ENCODE data around the gene ATP6V0B. TPM values are rescaled to one million over a fixed set of nuclear protein-coding genes. Genes with fewer than 3 reads are reported as not detected.

The ATP6V0B gene
- total RNA-seq, 2 experiments from 2014 or later: 84.8 to 85.1 TPM

DNA sequence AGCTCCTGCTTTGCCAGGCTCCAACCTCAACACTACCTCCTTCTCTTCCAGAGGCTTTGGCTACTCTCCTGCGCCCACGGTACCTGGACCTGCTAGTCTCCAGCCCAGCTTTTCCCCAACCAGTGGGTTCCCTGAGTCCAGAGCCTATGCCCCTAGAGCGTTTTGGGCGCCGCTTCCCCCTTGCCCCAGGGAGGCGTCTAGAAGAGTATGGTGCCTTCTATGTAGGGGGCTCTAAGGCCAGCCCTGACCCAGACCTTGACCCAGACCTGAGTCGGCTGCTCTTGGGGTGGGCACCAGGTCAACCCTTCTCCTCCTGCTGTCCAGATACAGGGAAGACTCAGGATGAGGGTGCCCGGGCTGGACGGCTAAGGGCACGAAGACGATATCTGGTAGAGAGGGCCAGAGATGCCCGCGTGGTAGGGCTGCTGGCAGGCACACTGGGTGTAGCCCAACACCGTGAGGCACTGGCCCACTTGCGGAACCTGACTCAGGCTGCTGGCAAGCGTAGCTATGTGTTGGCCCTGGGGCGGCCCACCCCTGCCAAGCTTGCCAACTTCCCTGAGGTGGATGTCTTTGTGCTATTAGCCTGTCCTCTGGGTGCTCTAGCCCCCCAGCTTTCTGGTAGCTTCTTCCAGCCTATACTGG, 3.3 kb upstream of the ATP6V0B start:
- no peak overlapping the region for H3K27ac Mint-ChIP-seq
- peaks cover 39% of the 10 kb centered on the region for H3K4me1 Mint-ChIP-seq (ENCODE audit: low read depth)
- H3K4me3 Mint-ChIP-seq: peak overlapping the region; percentile 95
- no peaks in the 10 kb centered on the region for H3K27me3 Mint-ChIP-seq
- CTCF ChIA-PET: interaction anchor here (0.9 to 2.0 kb wide), 3 partner anchors 24 to 37 kb away, joined by 3 to 10 read pairs (median 6); partner anchors contain the start of gene IPO13
- intact Hi-C loops (cut with micrococcal nuclease): loop anchor here (5.0 kb wide), 1 partner anchor 241 kb away; the partner anchor contains the start of gene DMAP1
- no peaks in the 10 kb centered on the region for H3K9me3 Mint-ChIP-seq
- POLR2A ChIA-PET: interaction anchor here (1.5 to 2.6 kb wide), 2 partner anchors 37 to 264 kb away, joined by 3 to 7 read pairs; partner anchors contain the start of genes ARTN and ST3GAL3
- peaks cover 16% of the 10 kb centered on the region for H3K36me3 Mint-ChIP-seq
- DNase-seq: no peak

DNA sequence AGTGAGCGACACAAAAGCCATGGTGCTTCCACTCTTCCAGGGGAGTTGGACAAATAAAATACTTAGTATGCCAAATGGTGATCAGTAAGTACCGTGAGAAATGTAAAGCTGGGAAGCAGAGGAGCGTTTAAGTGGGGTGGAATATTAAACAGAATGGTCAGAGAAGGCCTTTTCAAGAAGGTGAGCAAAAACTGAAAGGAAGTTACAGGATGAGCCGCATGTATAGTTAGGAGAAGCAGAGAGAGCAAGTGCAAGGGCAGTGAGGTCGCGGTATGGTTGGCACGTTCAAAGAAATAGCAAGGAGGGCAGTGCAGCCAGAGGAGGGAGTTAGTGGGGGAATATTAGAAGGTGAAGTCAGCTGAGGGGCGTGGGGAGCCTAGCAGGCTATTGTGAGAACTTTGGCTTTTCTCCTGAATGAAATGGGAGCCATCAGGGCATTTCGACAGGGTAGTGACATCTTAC, 748 bp upstream of the ATP6V0B start:
- ChIA-PET POLR2A (interaction anchor here (0.9 to 2.4 kb wide), 3 partner anchors 17 to 27 kb away, joined by 3 to 7 read pairs (median 7); partner anchors contain the start of gene IPO13), CTCF (interaction anchor here (2.1 to 2.7 kb wide), 2 partner anchors 39 to 210 kb away, joined by 11 to 15 read pairs; no protein-coding TSS in a partner anchor)
- intact Hi-C loops (cut with micrococcal nuclease): loop anchor here (1.0 to 5.0 kb wide), 2 partner anchors 28 to 238 kb away; partner anchors contain the start of genes DMAP1 and IPO13
- peak overlapping the region; percentile 83 for H3K4me3 Mint-ChIP-seq
- peaks cover 63% of the 10 kb centered on the region for H3K4me1 Mint-ChIP-seq (ENCODE audit: low read depth)
- H3K36me3 Mint-ChIP-seq: peaks cover 31% of the 10 kb centered on the region
- H3K27me3 Mint-ChIP-seq: no peaks in the 10 kb centered on the region
- DNase-seq: no peak
- H3K9me3 Mint-ChIP-seq: no peaks in the 10 kb centered on the region
- peak overlapping the region; percentile 89 for H3K27ac Mint-ChIP-seq

DNA sequence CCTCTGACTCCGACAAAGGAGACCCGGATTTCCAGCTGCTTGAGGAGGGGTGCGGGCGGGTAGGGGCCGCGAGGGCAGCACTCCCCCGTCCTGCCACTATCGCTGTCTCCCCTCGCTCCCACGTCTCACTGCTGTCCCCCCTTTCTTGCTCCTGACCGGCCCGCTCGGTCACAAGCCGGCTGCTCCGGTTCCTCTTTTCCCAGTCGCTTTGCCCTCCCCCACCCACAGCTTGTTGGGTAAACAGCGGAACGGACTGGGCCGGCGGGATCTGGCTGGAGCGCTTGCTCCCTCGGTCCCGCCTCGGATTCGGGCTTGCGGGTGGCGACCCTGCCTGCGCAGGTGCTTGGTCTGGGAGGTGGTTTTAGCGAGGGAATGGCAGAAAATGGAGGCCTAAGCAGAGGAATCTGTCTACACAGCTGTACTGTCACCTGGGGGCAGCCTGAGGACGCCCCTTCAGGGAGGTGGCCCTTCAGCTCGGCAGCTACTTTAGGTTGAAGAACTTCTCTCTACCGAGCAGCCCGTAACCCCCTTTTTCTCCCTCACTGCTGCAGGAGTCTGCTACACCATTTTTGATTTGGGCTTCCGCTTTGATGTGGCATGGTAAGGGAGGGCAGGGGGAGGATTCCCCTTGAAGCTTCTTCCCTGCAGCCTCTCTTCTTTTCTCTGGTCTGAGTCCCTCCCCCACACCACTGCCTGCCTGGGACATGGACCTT, 645 bp downstream of the ATP6V0B start:
- H3K27ac Mint-ChIP-seq: peak overlapping the region; percentile 78
- POLR2A ChIA-PET: interaction anchor here (0.6 to 2.4 kb wide), 7 partner anchors 13 to 756 kb away, joined by 3 to 7 read pairs (median 4); partner anchors contain the start of genes IPO13, RNU5D-1 and SLC6A9
- peak; percentile 50 for DNase-seq
- H3K27me3 Mint-ChIP-seq: no peaks in the 10 kb centered on the region
- H3K4me1 Mint-ChIP-seq (ENCODE audit: low read depth): peaks cover 61% of the 10 kb centered on the region
- peak overlapping the region; percentile 83 for H3K4me3 Mint-ChIP-seq
- CTCF ChIA-PET: interaction anchor here (0.6 to 2.7 kb wide), 8 partner anchors 11 to 212 kb away, joined by 3 to 15 read pairs (median 4); partner anchors contain the start of gene IPO13
- no peaks in the 10 kb centered on the region for H3K9me3 Mint-ChIP-seq
- intact Hi-C loops (cut with micrococcal nuclease): no loop called here
- H3K36me3 Mint-ChIP-seq: peaks cover 31% of the 10 kb centered on the region

DNA sequence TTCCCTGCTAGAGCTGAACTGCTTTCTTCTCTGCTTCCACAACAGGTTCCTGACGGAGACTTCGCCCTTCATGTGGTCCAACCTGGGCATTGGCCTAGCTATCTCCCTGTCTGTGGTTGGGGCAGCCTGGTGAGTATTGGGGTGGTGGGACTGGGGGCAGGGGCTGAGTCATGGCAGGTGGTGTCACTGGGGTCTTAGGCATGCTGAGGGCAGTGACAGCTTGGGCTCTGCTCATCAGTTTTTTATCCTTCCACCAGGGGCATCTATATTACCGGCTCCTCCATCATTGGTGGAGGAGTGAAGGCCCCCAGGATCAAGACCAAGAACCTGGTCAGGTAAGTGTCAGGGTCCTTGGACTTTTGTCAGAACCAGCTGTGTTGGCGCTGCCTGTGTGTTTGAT, 1.3 kb downstream of the ATP6V0B start:
- Mint-ChIP-seq H3K9me3 (no peaks in the 10 kb centered on the region), H3K4me1 (ENCODE audit: low read depth) (peaks cover 60% of the 10 kb centered on the region), H3K27me3 (no peaks in the 10 kb centered on the region), H3K36me3 (peaks cover 35% of the 10 kb centered on the region), H3K27ac (no peak overlapping the region), H3K4me3 (peak overlapping the region; percentile 83)
- no peak for DNase-seq
- CTCF ChIA-PET: interaction anchor here (0.6 to 2.7 kb wide), 7 partner anchors 12 to 212 kb away, joined by 3 to 15 read pairs (median 4); partner anchors contain the start of gene IPO13
- intact Hi-C loops (cut with micrococcal nuclease): no loop called here
- POLR2A ChIA-PET: interaction anchor here (0.8 to 2.4 kb wide), 4 partner anchors 13 to 755 kb away, joined by 4 to 7 read pairs (median 5); partner anchors contain the start of genes IPO13, RNU5D-1 and SLC6A9

DNA sequence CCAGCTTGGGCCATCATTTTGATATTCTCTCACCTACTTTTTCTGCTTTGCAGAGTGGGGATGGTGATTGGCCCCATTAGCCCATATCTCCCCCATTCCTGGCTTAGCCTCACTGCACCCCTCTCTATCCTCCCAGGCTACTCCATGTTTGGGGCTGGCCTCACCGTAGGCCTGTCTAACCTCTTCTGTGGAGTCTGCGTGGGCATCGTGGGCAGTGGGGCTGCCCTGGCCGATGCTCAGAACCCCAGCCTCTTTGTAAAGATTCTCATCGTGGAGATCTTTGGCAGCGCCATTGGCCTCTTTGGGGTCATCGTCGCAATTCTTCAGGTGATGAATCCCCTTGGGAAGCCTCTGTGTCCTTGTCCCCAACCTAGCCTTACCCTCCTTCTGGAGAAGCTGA, 2.1 kb downstream of the ATP6V0B start:
- CTCF ChIA-PET: interaction anchor here (1.4 kb wide), 1 partner anchor 28 kb away, joined by 5 read pairs; no protein-coding TSS in a partner anchor
- Mint-ChIP-seq H3K27me3 (no peaks in the 10 kb centered on the region), H3K4me3 (no peak overlapping the region), H3K36me3 (peaks cover 35% of the 10 kb centered on the region), H3K4me1 (ENCODE audit: low read depth) (peaks cover 57% of the 10 kb centered on the region), H3K9me3 (no peaks in the 10 kb centered on the region), H3K27ac (no peak overlapping the region)
- DNase-seq: no peak
- POLR2A ChIA-PET: no interaction called here
- intact Hi-C loops (cut with micrococcal nuclease): no loop called here

DNA sequence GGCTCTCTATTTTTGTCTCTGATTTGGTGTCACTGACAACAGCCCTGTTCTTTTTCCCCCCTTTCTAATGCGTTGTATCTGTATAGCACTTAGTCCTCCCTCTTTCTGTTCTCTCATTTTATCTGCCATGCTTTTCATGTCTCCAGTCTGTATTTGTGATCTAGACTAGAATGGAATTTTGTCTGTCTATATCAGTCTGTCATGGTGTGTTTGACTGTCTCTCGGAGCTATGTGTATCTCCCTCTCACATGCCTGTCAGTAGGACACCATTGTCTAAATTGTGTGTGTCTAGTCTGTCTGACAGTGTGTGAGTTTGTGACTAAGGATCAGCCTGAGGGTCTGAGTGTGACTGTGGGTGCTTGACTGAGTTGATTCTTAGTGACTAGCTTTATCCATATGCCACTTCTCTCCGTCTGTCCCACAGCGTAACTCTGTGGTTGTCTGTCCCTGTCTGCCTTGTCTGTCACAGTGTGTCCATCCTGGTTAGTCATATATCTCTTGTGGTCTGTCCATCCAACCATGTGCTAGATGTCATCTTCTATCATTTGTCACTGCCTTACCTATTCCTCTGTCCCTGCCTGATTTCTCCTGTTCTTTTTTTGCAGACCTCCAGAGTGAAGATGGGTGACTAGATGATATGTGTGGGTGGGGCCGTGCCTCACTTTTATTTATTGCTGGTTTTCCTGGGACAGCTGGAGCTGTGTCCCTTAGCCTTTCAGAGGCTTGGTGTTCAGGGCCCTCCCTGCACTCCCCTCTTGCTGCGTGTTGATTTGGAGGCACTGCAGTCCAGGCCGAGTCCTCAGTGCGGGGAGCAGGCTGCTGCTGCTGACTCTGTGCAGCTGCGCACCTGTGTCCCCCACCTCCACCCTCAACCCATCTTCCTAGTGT, 2.9 kb downstream of the ATP6V0B start:
- CTCF ChIA-PET: interaction anchor here (0.6 kb wide), 1 partner anchor 58 kb away, joined by 3 read pairs; no protein-coding TSS in a partner anchor

DNA sequence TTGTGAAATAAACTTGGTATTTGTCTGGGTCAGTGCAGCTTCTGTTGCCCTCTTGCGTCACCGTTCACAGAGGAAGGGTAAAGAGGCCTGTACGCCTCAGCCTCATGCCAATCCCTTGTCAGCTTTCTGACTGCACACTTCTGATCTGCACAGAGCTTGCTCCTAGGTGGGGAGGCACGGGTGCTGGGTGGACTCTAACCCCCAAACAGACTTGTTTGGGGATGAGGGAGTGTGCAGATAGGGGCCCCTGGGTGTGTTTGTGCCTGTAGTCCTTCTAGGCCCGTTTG, 3.4 kb downstream of the ATP6V0B start:
- no peak overlapping the region for H3K27ac Mint-ChIP-seq

More for the DNA sequence above, 2.9 kb downstream of the ATP6V0B start:
- no peak for DNase-seq
- peaks cover 28% of the 10 kb centered on the region for H3K36me3 Mint-ChIP-seq
- no peaks in the 10 kb centered on the region for H3K9me3 Mint-ChIP-seq
- H3K4me1 Mint-ChIP-seq (ENCODE audit: low read depth): peaks cover 59% of the 10 kb centered on the region
- H3K27ac Mint-ChIP-seq: no peak overlapping the region
- intact Hi-C loops (cut with micrococcal nuclease): no loop called here
- H3K27me3 Mint-ChIP-seq: no peaks in the 10 kb centered on the region
- POLR2A ChIA-PET: no interaction called here
- peak overlapping the region; percentile 75 for H3K4me3 Mint-ChIP-seq

DNA sequence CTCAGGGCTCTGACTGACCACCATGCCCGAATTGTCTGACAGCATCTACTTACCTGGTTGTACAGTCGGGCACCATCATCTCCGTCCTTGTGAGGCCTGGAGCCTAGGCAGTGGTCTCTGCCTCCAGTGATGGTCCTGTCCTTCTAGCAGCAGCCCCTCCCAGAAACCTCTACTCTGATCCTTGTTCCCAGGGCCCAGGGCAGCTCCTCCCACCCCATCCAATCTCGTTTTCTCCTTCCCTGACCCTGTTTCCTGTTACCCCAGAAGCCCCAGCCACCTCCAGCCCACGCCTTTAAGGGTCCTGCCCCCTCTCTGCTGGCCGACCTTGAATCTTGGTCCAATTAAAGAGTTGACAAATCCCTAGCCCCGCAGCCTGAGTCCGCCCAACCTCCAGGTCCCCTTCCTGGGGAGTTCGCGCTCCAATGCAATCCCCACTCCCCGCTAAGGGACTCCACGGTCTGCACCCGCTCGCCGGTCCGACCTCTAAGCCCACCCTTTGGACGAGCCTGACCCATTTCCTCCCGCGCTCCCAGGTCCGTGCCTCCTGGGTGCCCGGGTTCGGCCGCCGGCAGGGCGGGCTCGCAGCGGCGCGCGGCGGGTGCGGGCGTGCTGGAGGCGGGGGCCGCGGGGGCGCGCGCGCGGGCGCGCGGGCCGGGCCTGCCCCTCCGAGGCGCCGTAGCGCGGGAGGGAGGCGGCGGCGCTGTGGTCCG, 3.9 kb downstream of the ATP6V0B start, which contains the start of gene B4GALT2:
TSS of gene B4GALT2 (plus strand) at position 660 of the 710 bp plus-strand sequence. CDS start 1,951 bp downstream, outside the sequence.
- peak within 1 kb of the TSS; percentile 88 for H3K4me3 Mint-ChIP-seq
- no peaks in the 10 kb centered on the region for H3K9me3 Mint-ChIP-seq
- no peaks in the 10 kb centered on the region for H3K27me3 Mint-ChIP-seq
- POLR2A ChIA-PET: no interaction called here
- no peak within 1 kb of the TSS for H3K27ac Mint-ChIP-seq
- CTCF ChIA-PET: no interaction called here
- peaks cover 52% of the 10 kb centered on the region for H3K4me1 Mint-ChIP-seq (ENCODE audit: low read depth)
- DNase-seq: peak; percentile 50
- H3K36me3 Mint-ChIP-seq: peaks cover 24% of the 10 kb centered on the region
- intact Hi-C loops (cut with micrococcal nuclease): no loop called here

More for the DNA sequence above, 3.4 kb downstream of the ATP6V0B start:
- Mint-ChIP-seq H3K27me3 (no peaks in the 10 kb centered on the region), H3K9me3 (no peaks in the 10 kb centered on the region), H3K36me3 (peaks cover 24% of the 10 kb centered on the region), H3K4me3 (peak overlapping the region; percentile 75), H3K4me1 (ENCODE audit: low read depth) (peaks cover 57% of the 10 kb centered on the region)
- POLR2A ChIA-PET: no interaction called here
- no peak for DNase-seq
- CTCF ChIA-PET: no interaction called here
- intact Hi-C loops (cut with micrococcal nuclease): no loop called here

DNA sequence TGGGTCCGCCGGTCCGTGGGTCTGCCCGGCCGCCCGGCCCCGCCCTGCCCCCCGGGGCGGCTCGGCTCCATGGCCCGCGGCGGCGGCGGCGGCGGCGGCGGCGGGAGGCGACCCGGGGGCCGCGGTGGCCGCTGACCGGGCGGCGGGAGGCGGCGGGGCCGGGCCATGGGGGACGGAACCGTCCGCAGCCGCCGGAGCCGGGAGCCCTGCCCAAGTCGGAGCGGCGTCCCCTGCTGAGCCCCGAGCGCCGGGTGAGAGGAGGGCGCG, 4.4 kb downstream of the ATP6V0B start:
- no peaks in the 10 kb centered on the region for H3K9me3 Mint-ChIP-seq
- no peak overlapping the region for H3K27ac Mint-ChIP-seq
- H3K36me3 Mint-ChIP-seq: peaks cover 26% of the 10 kb centered on the region
- intact Hi-C loops (cut with micrococcal nuclease): no loop called here
- no peak for DNase-seq
- ChIA-PET POLR2A (no interaction called here), CTCF (no interaction called here)
- peaks cover 47% of the 10 kb centered on the region for H3K4me1 Mint-ChIP-seq (ENCODE audit: low read depth)
- no peak overlapping the region for H3K4me3 Mint-ChIP-seq
- H3K27me3 Mint-ChIP-seq: no peaks in the 10 kb centered on the region

DNA sequence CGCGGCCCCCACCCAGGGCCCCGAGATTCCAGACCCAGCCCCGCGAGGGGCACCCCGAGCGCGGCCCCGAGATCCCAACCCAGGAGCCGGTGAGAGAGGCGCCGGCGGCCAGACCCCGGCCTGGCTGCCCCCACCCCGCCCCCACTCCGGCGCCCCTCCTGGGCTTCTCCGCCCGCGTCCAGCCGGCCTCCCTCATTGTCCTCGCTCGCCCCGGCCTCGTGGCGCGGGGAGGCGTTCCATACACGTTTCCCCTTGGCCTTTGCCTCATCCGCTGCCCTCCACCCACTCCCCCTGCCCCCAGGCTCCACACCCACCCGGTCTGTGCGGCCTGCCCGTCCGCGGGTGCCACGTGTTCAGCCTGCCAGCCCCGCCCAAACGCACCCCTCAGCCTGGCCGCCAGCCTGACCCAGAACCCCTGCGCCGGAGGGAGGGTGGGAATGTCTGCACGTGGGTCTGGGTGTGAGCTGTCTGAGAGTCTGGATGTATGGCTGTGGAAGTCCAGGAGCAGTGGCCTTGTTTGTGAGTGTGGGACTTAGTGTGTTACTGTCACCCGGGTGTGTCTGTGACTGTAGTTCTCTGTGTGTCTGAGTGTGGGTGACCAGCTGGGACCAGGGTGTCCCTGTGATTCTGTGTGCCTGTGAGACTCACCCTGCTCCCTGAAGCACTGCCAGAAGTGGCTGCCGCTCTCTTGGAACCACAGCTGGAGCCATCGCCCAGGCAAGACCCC, 4.9 kb downstream of the ATP6V0B start:
- POLR2A ChIA-PET: interaction anchor here (0.9 kb wide), 1 partner anchor 32 kb away, joined by 3 read pairs; the partner anchor contains the start of gene IPO13
- DNase-seq: peak; percentile 46
- Mint-ChIP-seq H3K36me3 (peaks cover 29% of the 10 kb centered on the region), H3K27me3 (no peaks in the 10 kb centered on the region), H3K27ac (no peak overlapping the region), H3K4me1 (ENCODE audit: low read depth) (peaks cover 46% of the 10 kb centered on the region), H3K4me3 (peak overlapping the region; percentile 88), H3K9me3 (no peaks in the 10 kb centered on the region)
- CTCF ChIA-PET: no interaction called here
- intact Hi-C loops (cut with micrococcal nuclease): no loop called here
